Osteoblast (primary cell): Measurements from ENCODE around the gene HYAL3. TPM values are rescaled to one million over a fixed set of nuclear protein-coding genes. Genes with fewer than 3 reads are reported as not detected.

Experiments used
- DNase-seq: peaks from one replicate; pipeline ENCODE4 v3.0.0; 2011; ENCODE audit warnings: low spot score, mixed read lengths; ENCODE audit not compliant: insufficient read length; ENCODE audit errors: missing footprints
- H2AFZ ChIP-seq: 2 replicates; pipeline ENCODE4 v1.6.0; 2011; ENCODE audit warnings: mild to moderate bottlenecking, low read length
- H3K27ac ChIP-seq: 2 replicates; pipeline ENCODE4 v1.5.1; 2011; ENCODE audit warnings: mild to moderate bottlenecking, low read depth, low read length, moderate library complexity
- H3K27me3 ChIP-seq: 2 replicates; pipeline ENCODE4 v1.6.0; 2012; ENCODE audit warnings: mild to moderate bottlenecking, control low read depth, inconsistent platforms, low read length, moderate library complexity; ENCODE audit not compliant: insufficient read depth
- H3K36me3 ChIP-seq: 2 replicates; pipeline ENCODE4 v1.5.1; 2011; ENCODE audit warnings: mild to moderate bottlenecking, low read length, control low read depth, moderate library complexity; ENCODE audit not compliant: insufficient read depth
- H3K4me1 ChIP-seq: 2 replicates; pipeline ENCODE4 v1.5.1; 2011; ENCODE audit warnings: mild to moderate bottlenecking, low read length, control low read depth, moderate library complexity; ENCODE audit not compliant: insufficient read depth
- H3K4me2 ChIP-seq: 2 replicates; pipeline ENCODE4 v1.6.0; 2011; ENCODE audit warnings: mild to moderate bottlenecking, low read length; ENCODE audit not compliant: insufficient read depth
- H3K4me3 ChIP-seq: fragments of 200-600 bp; sonication (generic); 3 replicates; pipeline ENCODE4 v1.5.1; 2012; ENCODE audit warnings: mild to moderate bottlenecking, low read length, inconsistent platforms; ENCODE audit not compliant: insufficient read depth
- H3K79me2 ChIP-seq: 2 replicates; pipeline ENCODE4 v1.6.0; 2012; ENCODE audit warnings: mild to moderate bottlenecking, low read length, control low read depth, inconsistent platforms; ENCODE audit not compliant: insufficient read depth
- H3K9me3 ChIP-seq: 2 replicates; pipeline ENCODE4 v1.5.1; 2011; ENCODE audit warnings: low read depth, low read length, control low read depth
- H4K20me1 ChIP-seq: 2 replicates; pipeline ENCODE4 v1.6.0; 2012; ENCODE audit warnings: mild to moderate bottlenecking, low read length, control low read depth; ENCODE audit not compliant: insufficient read depth
- CTCF ChIP-seq: IDR thresholded peaks from 2 replicates; pipeline ENCODE4 v1.5.1; 2011; ENCODE audit warnings: mild to moderate bottlenecking, low read depth, low read length, moderate library complexity; ENCODE audit errors: extremely low read depth
- total RNA-seq: library from RNA; depleted of rRNA; stranded (reverse); fragments of >200 nt; gene quantifications from 2 replicates; pipeline ENCODE4 v1.2.3, GENCODE V29; 2012

The HYAL3 gene
- total RNA-seq, 1 donor, result 1.8 TPM

DNA sequence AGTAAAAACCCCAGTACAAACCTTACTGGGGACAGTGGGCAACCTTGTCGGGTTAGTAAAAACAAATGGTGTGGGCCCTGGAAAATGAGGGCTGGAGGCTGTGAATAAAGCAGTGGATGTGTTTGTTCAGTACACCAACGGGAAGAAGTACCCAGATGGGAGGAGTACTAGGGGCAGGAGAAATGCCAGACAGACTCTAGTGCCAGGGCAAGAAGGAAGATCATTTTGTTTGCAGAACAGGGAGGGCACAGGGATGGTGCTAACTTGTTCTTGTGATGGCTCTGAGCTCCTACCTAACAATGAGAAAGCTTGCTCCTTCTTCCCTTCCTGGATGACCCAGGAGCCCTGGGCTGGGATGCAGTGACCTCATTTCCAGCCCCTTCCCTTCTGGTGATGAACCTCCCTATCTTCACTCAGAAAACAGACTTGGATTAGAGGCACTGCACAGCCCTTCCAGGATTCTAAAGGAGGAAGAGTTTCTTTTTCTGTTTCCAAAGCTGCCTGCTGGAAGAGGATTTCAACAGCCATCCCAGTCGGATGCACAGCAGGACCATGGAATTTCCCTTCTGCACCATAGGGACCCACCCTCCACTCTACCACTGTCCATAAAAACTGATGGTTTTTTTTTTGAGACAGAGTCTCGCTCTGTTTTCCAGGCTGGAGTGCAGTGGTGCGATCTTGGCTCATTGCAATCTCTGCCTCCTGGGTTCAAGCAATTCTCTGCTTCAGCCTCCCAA, 35.3 kb upstream of the HYAL3 start:
- Histone ChIP-seq H3K27me3 (no peaks in the 10 kb centered on the region), H3K36me3 (peaks cover 30% of the 10 kb centered on the region), H3K27ac (peak overlapping the region; percentile 84), H2AFZ (no peak overlapping the region), H4K20me1 (peaks cover 49% of the 10 kb centered on the region), H3K4me2 (peak overlapping the region; percentile 83), H3K4me1 (peaks cover 50% of the 10 kb centered on the region), H3K9me3 (no peaks in the 10 kb centered on the region), H3K79me2 (peaks cover 91% of the 10 kb centered on the region), H3K4me3 (peak overlapping the region; percentile 37)
- DNase-seq, result no peak
- no peak for TF ChIP-seq CTCF

DNA sequence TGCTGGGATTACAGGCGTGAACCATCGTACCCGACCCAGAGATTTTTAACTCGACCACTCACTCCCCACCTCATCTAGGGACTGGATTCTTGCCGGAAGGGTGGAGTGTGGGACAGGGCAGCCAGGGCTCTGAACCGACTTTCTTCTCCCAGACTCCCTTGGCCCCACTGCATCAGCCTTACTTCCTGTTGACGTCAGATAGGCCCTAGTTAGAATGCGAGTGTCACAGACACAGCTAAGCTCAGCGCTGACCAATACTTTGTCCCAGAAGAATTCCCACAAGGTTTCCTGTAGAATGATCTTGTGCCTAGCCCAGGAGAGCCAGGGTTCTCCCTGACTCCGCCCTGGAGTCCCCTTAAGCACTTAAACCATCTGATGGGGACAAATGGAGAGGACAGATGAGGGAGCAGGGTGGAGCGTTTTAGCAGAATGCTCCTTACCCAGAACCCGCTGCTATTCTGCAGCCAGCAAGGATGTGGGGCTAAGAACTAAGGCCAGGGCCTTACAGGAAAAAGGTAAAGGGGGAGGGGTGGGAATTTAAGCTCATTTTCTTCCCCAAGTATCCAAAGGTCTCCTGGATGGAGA, 34.6 kb upstream of the HYAL3 start:
- Histone ChIP-seq H4K20me1 (peaks cover 49% of the 10 kb centered on the region), H3K4me1 (peaks cover 45% of the 10 kb centered on the region), H3K79me2 (peaks cover 86% of the 10 kb centered on the region), H3K4me2 (peak overlapping the region; percentile 83), H3K9me3 (no peaks in the 10 kb centered on the region), H3K27ac (peak overlapping the region; percentile 84), H3K4me3 (peak overlapping the region; percentile 37), H2AFZ (no peak overlapping the region), H3K27me3 (no peaks in the 10 kb centered on the region), H3K36me3 (peaks cover 34% of the 10 kb centered on the region)
- no peak for TF ChIP-seq CTCF
- DNase-seq, result peak; percentile 97

DNA sequence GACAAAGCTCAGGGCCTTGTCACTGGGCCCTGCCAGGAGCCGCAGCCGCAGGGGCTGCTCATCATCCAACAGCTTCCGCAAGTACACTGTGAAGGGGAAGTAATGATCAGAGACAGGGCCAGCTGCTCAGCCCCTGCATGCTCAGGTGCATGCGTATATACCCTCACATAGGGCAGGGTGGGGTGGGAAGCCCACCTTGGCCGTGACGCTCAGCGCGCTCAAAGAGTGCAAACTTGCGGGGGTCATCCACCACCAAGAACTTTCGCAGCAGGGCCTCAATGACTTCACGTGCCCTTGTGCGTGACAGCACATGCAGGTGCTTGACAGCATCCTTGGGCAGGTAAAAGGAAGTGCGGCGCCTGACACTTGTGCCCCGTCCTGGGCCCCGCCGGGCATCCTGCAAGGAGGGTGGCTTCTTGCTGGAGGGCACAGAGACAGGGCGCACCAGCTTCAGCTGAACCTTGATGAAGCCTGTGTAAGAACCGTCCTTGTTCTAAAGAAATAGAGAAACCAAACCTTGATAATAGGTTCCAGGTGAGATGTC, 32.2 kb upstream of the HYAL3 start:
- H2AFZ ChIP-seq, result no peak overlapping the region
- no peak overlapping the region for H3K4me2 ChIP-seq
- peaks cover 53% of the 10 kb centered on the region for H4K20me1 ChIP-seq
- no peak for DNase-seq
- H3K79me2 ChIP-seq, result peaks cover 83% of the 10 kb centered on the region
- peaks cover 47% of the 10 kb centered on the region for H3K4me1 ChIP-seq
- H3K4me3 ChIP-seq, result no peak overlapping the region
- no peaks in the 10 kb centered on the region for H3K27me3 ChIP-seq
- H3K36me3 ChIP-seq, result peaks cover 36% of the 10 kb centered on the region
- H3K27ac ChIP-seq, result no peak overlapping the region
- TF ChIP-seq CTCF, result no peak
- H3K9me3 ChIP-seq, result no peaks in the 10 kb centered on the region

GRCh38 chr3:50330330-50330729, 31.1 kb upstream of the HYAL3 start:
- Histone ChIP-seq H3K27me3 (no peaks in the 10 kb centered on the region), H3K79me2 (peaks cover 76% of the 10 kb centered on the region), H3K9me3 (no peaks in the 10 kb centered on the region), H3K4me2 (no peak overlapping the region), H3K27ac (no peak overlapping the region), H4K20me1 (peaks cover 44% of the 10 kb centered on the region), H3K36me3 (peaks cover 47% of the 10 kb centered on the region), H3K4me1 (peaks cover 36% of the 10 kb centered on the region), H2AFZ (no peak overlapping the region), H3K4me3 (no peak overlapping the region)
- no peak for TF ChIP-seq CTCF
- DNase-seq, result no peak
